Measurements from ENCODE around the gene REEP6.
"Not testable (repeated sequence)": the region's sequence is repeated elsewhere in the genome, so short reads cannot be mapped to it uniquely, and the experiment has no call there.

The REEP6 gene

DNA sequence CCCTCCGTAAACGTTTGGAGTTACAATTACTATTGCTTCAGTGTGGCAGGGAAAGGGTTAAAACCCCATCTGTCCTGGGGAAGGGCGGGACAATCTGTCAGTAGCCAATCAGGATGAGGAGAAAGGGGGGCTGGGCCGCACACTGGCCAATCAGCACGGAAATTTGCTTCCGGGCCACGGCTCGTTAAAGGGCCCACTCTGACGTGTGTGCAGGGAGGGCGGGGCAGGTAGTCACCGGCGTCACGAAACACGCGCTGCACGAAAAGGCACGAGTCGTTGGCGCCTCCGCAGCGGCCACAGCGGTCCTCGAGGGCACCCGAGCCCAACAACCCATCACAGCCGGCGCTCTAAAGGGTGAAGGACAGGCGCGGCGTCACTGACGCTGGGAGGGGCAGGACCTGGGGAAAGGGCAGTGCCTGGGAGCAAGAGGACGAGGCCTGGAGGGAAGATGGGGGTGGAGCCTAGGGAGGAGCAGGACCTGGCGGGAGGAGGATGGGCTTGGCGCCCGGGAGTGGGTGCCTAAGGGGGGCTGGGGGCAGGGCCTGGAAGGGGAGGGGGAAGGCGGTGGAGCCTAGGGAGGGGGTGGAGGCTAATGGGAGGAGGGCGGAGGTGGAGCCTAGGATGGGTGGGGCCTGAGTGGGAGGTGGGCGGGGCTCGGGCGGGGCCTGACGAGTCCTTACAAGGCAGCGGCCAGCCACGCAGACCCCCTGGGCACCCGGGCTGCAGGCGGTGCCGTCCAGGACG is 17.0 kb downstream of the REEP6 start:
- peak; percentile 88 for DNase-seq (ENCODE audit: low read depth)

DNA sequence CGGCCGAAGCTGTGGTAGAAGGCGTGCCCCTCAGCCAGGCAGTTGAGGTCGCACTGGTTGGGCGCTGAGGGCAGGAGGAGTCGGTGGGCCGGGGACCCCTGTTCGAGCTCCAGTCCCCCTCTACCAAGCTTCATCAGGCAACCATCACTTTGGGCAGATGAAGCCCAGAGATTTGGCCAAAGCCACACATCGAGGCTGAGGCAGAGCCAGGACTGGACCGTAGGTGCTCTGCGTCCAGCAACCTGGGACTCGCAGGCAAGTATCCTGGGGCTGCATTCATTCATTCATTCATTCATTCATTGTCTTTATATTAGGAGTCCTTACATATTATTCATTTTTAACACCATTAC is 17.5 kb downstream of the REEP6 start:
- no peak for DNase-seq (ENCODE audit: low read depth)

DNA sequence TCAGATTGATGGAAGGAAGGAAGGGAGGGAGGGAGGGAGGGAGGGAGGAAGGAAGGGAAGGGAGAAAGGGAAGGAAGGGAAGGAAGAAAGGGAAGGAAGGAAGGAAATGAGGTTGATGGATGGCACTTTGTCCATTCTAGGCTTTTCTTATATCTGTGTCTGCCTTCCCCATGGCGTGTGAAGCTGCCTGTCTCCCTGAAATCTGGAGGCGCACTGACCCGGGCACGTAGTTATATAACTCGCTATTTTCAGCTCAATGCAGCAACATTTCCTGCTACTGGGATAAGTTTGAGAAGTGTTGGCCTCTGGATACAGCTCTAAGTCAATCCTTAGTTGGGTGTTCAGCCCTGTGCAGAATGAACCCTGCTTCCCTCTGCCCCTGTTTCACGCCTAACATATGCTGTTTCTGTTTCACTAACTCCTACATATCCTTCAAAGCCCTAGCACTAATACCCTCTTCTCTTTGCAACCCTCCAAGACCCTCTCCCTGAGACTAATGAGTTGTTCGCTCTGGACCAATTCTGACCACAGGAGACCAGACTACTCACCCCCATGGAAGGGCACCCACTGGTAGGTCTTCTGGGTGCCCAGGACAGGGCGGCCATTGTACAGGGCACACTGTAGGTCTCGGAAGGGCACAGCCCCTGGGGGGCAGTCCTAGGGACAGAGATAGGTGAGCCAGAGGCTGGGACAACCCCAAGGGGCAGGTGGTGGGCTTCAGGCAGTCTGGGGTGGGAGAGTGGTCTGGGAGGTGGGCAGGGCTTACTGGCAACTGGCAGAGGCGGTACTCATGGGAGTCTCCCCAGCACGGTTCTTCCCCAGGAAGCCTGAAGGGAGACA is 18.8 kb downstream of the REEP6 start:
- DNase-seq (ENCODE audit: low read depth), result no peak

DNA sequence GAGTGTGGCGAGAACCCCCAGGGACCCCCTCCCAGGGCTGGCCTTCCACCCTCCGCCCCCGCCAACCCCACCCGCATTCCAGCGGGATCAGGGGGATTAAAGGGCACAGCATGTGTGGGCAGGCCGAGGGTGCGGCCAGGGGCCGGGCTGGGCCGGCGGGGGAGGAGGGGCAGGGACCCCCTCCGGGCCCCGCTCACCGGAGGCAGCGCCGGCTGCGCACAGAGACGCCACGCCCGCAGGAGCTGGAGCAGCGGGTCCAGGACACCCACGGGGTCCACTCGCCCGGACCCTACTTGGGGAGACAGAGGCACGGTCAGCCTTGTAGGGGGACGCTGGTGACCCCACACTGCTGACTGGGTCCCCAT is 19.4 kb downstream of the REEP6 start:
- DNase-seq (ENCODE audit: low read depth), result no peak

DNA sequence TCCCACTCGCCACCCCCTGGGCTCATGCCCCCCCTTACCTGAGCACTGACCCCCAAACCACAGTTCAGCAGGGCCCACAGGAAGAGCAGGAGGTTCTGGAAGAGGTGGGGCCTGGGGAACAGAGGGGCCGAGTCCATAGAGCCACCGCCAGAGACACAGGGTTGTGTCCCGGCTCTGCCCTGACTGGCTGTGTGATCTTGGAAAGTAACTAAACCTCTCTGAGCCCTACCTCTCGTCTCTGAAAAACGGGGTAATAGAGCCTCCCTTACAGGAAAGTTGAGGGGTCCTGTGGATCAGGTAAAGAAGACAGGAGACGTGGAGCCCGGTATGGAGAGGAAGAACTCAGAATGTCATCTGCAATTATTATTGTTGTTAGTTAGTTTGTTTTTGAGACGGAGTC is 19.8 kb downstream of the REEP6 start:
- no peak for DNase-seq (ENCODE audit: low read depth)

DNA sequence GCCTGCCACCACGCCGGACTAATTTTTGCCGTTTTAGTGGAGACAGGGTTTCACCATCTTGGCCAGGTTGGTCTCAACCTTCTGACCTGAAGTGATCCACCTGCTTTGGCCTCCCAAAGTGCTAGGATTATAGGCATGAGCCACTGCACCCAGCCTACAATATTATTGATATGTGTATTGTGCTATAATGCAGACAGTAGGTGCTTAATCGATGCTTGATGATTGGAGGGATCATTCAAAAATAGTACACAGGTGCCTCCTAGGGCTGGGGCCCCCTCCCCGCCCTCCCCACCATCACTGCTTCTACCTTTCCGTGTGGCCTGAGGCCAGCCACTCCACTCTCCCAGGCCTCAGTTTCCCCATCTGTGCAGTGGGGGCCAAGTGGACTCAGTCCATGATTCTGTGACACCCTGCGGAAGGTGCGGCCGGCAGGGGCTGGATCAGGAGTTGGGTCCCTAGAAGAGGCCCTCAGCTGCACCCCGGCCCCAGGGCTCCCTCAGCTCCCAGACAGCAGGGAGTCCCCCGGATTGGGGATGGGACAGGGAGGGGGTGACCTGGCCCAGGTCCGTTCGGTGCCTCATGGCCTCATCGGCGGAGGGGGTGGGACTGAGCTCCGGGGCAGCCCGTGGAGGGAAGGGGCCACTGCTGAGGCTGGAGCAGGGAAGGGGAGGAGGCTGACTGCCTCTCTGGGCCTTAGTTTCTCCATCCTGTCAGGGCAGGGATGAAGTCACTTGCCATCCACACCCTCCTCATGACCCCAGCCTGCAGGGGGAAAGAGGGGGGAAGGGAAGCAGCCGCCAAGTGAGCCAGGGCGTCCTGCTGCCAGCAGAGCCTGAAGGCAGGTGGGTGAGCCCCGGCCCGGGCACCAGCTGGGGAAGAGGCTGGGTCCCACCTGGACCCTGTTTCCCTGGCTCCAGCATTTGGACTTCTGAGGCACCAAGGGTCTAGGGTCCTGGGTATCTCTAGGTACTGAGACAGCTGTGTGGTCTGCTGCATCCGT is 20.6 kb downstream of the REEP6 start:
- DNase-seq (ENCODE audit: low read depth), result no peak

DNA sequence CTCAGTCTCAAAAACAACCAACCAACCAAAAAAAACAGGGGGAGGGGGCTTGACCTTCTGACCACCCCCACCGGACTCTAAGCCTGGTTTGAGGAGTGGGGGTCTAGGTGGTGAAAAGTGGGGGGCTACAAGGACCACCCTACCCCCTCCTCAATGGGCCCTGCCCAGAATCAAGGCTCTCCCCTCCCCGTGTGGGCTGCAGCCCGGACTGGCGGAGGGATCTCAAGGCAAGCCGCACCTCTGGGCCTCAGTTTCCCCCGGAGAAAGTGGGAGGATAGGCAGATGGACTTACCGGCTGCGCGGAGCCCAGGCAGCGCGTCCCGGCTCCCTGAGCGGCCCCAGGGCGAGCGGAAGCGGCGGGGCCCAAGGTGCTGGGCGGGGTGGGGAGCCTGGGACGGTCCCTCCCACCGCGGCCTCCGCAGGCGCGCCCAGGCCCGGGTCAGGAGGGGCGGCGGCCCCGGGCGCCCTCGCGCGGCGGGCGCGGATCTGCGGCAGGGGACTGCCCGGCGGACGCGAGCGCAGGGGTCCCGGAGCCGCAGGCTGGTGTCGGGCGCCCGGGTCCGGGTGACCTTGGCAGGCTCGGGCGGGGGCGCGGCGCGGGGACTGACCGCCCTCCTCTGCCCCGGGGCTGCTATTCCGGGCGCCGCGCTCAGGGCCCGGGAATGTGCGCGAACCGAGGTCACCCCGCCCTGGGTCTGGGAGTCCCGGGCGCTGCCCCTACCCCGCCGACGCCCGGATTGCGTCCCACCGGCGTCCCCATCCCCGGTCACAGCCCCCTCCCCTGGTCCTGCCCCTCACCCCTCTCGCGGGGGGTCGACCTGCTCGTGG is 21.9 kb downstream of the REEP6 start, which contains the start of gene ADAMTSL5:
Gene ADAMTSL5, minus strand, starts transcription at position 349 of the 828 bp plus-strand sequence. CDS start 2,076 bp downstream, outside the sequence.
- peak; percentile 80 for DNase-seq (ENCODE audit: low read depth)

DNA sequence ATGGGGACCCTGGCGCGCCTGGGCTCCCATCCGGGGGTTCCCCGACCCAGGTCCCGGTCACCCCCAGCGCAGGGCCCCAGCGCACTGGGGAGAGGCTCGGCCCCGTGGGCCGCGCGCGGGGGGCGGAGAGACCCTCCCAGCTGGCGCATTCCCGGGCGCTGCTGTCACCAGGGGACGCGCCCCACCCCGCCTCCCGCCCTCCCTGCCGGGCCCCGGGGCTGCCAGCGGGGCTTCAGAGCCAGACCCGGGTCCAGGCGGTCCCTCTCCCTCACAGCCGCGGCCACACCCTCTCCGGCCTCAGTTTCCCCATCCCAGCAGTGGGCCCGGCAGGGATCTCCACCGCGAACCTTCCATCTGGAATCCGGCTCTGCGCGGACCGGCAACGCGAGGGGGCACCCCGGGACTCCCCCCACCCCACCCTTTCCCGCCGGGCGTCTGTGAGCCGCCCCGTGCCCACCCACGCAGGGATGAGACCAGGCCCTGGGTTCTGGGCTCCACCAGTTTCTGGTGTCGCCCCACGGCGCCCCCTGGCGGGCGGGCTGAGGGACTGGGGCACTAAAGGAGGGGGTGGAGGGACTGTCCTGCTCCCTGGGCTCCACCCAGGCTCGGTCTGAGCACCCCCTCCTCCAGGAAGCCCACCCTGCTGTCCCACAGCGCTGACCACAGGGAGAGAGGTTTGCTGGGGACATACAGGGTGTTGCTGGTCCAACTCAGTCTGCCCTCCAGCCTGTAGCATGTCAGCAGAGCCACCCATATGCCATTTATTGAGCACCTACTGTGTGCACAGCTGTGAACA is 22.7 kb downstream of the REEP6 start:
- DNase-seq (ENCODE audit: low read depth), result peak; percentile 71

DNA sequence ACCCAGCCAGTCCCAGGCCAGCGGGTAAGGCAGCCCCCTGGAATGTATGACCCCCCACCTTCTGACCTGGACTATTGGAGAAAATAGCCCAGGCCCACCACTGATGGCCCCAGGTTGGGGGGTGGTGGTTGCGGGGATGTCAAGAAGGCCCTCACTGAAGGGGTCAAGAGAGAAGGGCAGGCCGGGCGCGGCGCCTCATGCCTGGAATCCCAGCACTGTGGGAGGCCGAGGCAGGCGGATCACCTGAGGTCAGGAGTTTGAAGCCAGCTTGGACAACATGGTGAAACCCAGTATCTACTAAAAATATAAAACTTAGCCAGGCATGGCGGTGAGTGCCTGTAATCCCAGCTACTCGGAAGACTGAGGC is 23.3 kb downstream of the REEP6 start:
- DNase-seq (ENCODE audit: low read depth), result no peak

DNA sequence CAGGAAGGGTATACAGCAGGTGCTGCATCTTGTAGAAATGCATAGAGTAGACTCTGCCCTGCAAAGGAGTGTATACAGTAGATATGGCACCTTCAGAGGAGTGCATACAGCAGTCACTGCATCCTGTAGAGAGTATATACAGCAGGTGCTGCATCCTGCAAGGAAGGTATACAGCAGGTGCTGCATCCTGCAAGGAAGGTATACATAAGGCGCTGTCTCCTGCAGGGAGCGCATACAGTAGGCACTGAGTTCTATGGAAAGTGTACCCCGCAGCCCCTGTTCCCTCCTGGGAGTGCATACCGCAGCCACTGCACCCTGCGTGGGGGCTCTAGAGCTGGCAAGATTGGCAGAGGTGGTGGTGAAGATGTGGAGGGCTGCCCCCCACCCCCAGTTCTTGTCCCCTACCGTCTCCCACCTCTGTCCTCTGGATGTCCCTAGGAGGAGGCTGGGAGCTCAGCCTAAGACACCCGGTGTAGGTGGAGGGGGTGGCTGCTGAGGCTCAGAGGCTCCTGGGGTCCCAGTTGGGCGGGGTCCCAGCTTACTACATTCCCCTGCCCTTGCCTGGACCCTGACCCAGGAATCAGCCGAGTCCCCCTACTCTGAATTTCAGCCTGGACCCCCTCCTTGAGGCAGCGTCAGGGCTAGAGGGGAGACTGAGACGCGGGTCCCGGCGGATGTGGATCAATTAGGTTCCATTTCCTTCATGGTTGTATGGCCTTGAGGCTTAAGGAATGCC is 24.2 kb downstream of the REEP6 start:
- DNase-seq (ENCODE audit: low read depth), result no peak

DNA sequence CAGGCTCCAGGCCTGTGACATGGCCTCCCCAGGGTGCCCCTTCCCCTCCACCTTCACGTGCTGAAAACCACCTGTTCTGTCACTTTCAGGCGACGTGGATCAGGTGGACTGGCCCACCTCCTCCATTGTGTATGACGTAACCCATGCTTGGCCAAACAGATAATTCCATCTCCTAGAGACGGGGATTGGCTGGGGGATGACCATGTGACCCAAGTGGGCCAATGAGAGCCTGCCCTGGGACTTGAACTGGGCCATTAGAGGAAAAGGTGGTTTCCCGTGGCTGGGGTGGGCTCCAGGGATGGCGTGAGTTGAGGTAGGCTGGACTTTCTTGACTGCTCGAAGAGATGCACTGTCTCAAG is 25.4 kb downstream of the REEP6 start:
- DNase-seq (ENCODE audit: low read depth), result no peak

DNA sequence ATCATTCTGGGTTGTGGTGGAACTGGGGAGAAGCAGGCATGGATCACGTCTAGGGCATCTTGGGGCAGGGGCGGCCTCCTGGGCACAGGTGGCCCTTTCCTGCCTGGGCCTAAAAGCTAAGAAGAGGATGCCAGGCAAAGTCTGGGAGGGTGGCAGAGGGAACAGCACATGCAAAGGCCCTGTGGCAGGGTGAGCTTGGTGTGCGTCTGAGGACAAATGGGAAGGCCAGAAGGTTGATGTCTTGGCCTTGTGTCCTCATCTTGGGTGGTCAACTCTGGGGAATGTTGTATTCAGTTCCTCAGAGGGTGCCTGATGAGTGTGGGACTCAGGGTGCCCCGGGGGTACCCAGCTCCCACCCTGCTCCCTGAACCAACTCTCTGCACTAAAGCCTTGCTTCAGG is 27.5 kb downstream of the REEP6 start:
- DNase-seq (ENCODE audit: low read depth), result no peak

DNA sequence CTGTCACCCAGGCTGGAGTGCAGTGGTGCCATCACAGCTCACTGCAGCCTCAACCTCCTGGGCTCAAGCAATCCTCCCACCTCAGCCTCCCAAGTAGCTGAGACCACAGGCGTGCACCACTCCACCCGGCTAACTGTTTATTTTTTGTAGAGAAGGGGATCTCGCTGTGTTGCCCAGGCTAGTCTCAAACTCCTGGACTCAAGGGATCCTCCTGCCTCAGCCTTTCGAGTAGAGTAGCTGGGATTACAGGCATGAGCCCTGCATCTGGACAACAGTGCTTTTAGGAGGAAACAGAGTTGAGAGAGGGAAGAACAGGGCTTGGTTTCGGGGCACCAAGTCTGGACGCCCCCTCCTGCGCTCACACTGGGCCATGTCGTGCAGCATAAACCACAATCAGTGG is 28.8 kb downstream of the REEP6 start:
- DNase-seq (ENCODE audit: low read depth), result not testable (repeated sequence)

DNA sequence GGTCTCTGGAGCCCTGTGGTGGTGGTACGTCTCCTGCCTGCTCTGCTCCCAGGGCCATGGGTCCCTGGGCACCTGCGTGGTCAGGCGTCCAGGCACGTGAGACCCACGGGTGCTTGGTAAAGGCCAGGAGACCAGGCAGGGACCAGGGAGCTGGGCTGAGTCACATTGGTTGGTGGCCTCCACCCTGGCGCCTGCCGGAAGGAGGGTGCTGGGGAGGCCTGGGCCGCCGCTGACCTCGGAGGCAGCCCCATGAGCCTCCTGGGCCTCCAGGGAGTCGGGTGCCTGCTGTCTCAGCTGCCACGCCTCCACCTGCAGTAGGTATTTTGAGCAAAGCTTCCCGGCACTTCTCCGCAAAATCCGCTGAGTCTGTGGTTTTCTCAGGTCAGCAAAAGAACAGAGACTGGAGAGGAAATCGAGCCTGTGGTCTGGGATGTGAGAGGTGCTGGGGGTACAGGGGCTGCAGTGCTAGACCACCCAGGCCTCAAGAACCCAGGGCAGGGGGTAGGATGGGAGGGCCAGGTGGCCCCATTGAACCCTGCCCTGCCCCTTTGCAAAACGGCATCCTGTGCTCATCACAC is 29.3 kb downstream of the REEP6 start:
- DNase-seq (ENCODE audit: low read depth), result no peak

DNA sequence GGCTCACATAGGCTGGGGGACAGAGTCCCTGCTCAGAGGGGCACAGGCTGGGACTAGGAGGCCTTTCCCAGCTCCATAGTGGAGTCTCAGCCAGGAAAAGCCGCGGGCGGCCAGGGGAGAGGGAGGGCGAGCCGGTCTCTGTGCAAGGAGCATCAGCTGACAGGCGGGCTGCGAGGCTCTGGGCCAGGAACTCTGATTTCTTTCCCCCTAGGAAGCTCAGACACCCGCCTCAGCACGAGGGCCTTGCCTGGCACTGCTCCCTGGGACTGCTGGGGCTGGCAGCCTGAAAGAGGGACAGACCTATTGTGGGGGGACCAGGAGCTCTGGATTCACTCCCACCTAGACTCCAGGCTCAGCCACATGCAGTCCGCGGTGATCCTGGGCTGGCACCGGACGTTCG is 30.7 kb downstream of the REEP6 start:
- DNase-seq (ENCODE audit: low read depth), result no peak

DNA sequence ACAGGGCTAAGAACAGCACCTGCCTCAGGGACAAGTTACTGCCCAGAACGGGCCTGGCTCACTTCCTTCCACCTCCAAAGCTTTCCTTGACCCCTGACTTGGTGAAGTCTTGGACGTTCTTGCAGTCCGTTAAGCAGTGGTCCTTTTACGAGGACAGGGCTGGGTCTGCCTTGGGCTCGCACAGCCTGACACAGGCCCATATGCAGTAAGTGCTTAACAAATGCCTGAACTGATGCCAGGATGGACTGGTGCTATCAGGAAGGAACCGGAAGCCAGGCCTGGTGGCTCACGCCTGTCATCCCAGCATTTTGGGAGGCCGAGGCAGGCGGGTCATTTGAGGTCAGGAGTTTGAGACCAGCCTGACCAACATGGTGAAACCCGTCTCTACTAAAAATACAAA is 31.1 kb downstream of the REEP6 start:
- DNase-seq (ENCODE audit: low read depth), result no peak

DNA sequence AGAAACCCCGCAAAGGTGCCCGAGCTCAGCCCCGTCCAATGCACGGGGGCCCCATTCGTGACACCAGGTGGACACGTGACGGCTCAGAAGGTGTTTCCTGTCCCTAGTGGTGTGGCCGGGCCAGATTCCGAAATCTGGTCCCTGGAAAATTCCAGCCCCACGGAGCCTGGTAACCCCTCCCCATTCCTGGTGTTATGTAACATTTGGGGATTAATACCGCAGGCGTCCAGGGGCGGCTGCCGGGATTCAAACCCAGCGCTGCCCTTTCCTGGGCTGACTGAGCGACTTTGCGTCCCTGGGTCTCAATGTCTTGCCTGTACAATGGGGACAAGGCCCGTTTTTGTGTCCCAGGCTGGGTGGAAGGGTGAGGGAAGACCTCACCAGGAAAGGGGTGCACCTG is 31.9 kb downstream of the REEP6 start:
- DNase-seq (ENCODE audit: low read depth), result no peak

DNA sequence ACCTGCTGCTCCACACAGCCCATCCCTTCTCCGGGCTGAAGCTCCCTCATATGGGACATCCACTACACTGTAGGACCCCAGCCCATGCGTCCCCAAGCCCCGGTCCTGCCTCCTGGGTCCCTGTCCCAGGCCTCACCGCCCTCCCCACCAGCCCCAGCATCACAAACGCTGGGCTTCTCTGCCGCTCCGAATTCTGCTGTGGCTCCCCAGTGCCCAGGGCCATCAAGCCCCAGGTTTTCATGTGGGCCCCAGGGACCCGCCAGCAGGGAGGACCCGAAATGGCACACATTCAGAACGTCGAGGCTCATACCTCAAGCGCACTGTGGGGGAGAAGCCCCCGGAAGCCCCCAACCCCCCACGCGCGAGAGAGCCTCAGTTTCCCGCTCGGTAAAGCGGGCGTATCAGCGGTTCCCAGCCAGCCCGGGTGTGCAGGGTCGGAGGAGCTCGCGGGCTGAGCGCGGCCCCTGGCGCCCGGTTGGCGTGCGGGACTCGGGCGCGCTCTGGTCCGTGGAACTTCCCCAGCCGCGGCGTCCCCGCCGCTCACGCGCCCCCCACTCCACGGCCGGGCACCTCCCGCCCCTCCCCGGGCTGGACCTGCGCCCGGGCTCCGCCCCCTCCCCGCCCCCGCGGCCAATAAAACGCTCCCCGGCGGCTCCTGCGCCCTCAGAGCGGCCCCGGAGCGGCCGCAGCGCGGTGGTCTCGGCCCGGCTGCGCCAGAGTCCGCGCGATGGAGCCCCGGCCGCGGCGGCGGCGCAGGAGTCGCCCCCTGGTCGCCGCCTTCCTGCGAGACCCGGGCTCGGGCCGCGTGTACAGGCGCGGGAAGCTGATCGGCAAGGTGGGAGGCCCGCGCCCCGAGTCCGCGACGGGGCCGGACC is 32.7 kb downstream of the REEP6 start, which contains the start of gene PLK5:
Gene PLK5, plus strand, starts transcription at position 666 of the 875 bp plus-strand sequence. CDS start 2,920 bp downstream, outside the sequence.
- no peak for DNase-seq (ENCODE audit: low read depth)
